ENCODE measurements around the gene SIDT2.

GRCh38 chr11:117144477-117145392 lies 33.8 kb upstream of the SIDT2 start:
- TF ChIP-seq CTCF (conservative IDR thresholded peaks at IDR 0.05 in 1 of 2, IDR thresholded peaks at IDR 0.05 in 1 of 2; ENCODE audit: extremely low read depth in 1 of 2, insufficient read depth in 1 of 2, low read depth in 1 of 2, low read length in 2 of 2) (no peak), EZH2 (IDR thresholded peaks at IDR 0.05; ENCODE audit: borderline replicate concordance, low read length) (no peak)

Data from mammary epithelial cell (primary cell).